IMR-90 (cell line): ENCODE measurements around the gene PRR33. TPM values are rescaled to one million over a fixed set of nuclear protein-coding genes. Genes with fewer than 3 reads are reported as not detected.

Experiments used
- ATAC-seq: fragments of 200-7000 bp; cut with Tn5 transposase; 2 replicates; pipeline ENCODE4 v1.9.1; 2020; ENCODE audit warnings: low read depth, mild to moderate bottlenecking, moderate library complexity
- BruUV-seq: library from RNA; stranded (reverse); fragments of 400-500 nt; replicated peaks from 2 replicates; lab custom pipeline; 2021; lab: Mats Ljungman, UMichigan
- CTCF ChIA-PET: fragments of 300-600 bp; formaldehyde crosslinking; extraction: SDS; loops from one replicate; lab custom pipeline; 2021; ENCODE audit warnings: antibody characterized with exemption; lab: Yijun Ruan, JAX
- POLR2A ChIA-PET: fragments of 300-600 bp; sonication (Branson Sonifier 250); formaldehyde crosslinking; loops from one replicate; lab custom pipeline; 2022; ENCODE audit warnings: antibody characterized with exemption; ENCODE audit not compliant: unreplicated experiment; lab: Charles Lee
- DNase-seq: peaks from one replicate; pipeline ENCODE4 v3.0.0; 2013
- H2AFZ ChIP-seq: replicated peaks from 2 replicates; pipeline ENCODE3; 2013; ENCODE audit warnings: low read length, mild to moderate bottlenecking; ENCODE audit not compliant: poor library complexity
- H2AK5ac ChIP-seq: 2 replicates; pipeline ENCODE4 v1.6.1; 2013; ENCODE audit warnings: low read depth, low read length, inconsistent platforms
- H2AK9ac ChIP-seq: replicated peaks from 2 replicates; pipeline ENCODE3; 2013; ENCODE audit warnings: mild to moderate bottlenecking, low read depth, low read length, moderate library complexity; ENCODE audit not compliant: poor library complexity
- H2BK120ac ChIP-seq: 2 replicates; pipeline ENCODE4 v1.6.1; 2013; ENCODE audit warnings: low read depth, low read length, inconsistent platforms
- H2BK15ac ChIP-seq: 3 replicates; pipeline ENCODE4 v1.6.1; 2013; ENCODE audit warnings: low read depth, low read length, inconsistent platforms
- H2BK20ac ChIP-seq: 2 replicates; pipeline ENCODE4 v1.6.1; 2013; ENCODE audit warnings: low read depth, mild to moderate bottlenecking, inconsistent platforms, low read length, moderate library complexity
- H2BK5ac ChIP-seq: 2 replicates; pipeline ENCODE4 v1.6.1; 2013; ENCODE audit warnings: mild to moderate bottlenecking, low read depth, low read length, inconsistent platforms; ENCODE audit not compliant: poor library complexity, severe bottlenecking
- H3K14ac ChIP-seq: replicated peaks from 2 replicates; pipeline ENCODE4 v1.6.1; 2013; ENCODE audit warnings: low read depth, low read length, inconsistent platforms
- H3K18ac ChIP-seq: 2 replicates; pipeline ENCODE4 v1.6.1; 2013; ENCODE audit warnings: low read depth, low read length, control low read depth
- H3K23ac ChIP-seq: 2 replicates; pipeline ENCODE4 v1.6.1; 2013; ENCODE audit warnings: low read depth, low read length, inconsistent platforms
- H3K27ac ChIP-seq: 2 replicates; pipeline ENCODE4 v1.5.1; 2013; ENCODE audit warnings: mild to moderate bottlenecking, control low read depth, low read length; ENCODE audit not compliant: insufficient read depth
- H3K27me3 ChIP-seq: 2 replicates; pipeline ENCODE4 v1.6.1; 2013; ENCODE audit warnings: low read length; ENCODE audit not compliant: control insufficient read depth, insufficient read depth
- H3K36me3 ChIP-seq: 2 replicates; pipeline ENCODE4 v1.6.1; 2013; ENCODE audit warnings: low read length, mixed read lengths; ENCODE audit not compliant: control insufficient read depth, insufficient read depth
- H3K4ac ChIP-seq: 2 replicates; pipeline ENCODE4 v1.6.1; 2013; ENCODE audit warnings: low read depth, low read length, inconsistent platforms
- H3K4me1 ChIP-seq: 2 replicates; pipeline ENCODE4 v1.6.1; 2013; ENCODE audit warnings: low read length, mixed read lengths; ENCODE audit not compliant: control insufficient read depth, insufficient read depth
- H3K4me2 ChIP-seq: 2 replicates; pipeline ENCODE4 v1.6.1; 2013; ENCODE audit warnings: low read depth, mild to moderate bottlenecking, control low read depth, low read length, moderate library complexity
- H3K4me3 ChIP-seq: 2 replicates; pipeline ENCODE4 v1.5.1; 2013; ENCODE audit warnings: low read depth, mild to moderate bottlenecking, control low read depth, low read length, moderate library complexity; ENCODE audit not compliant: insufficient read depth
- H3K56ac ChIP-seq: 2 replicates; pipeline ENCODE4 v1.6.1; 2013; ENCODE audit warnings: low read length, inconsistent platforms; ENCODE audit not compliant: insufficient read depth; ENCODE audit errors: extremely low read depth
- H3K79me1 ChIP-seq, 2 experiments: 2 replicates each; pipeline ENCODE4 v1.6.1; 2013; ENCODE audit warnings: low read length in 2 of 2, inconsistent platforms in 1 of 2, low read depth in 1 of 2
- H3K9ac ChIP-seq: 2 replicates; pipeline ENCODE4 v1.6.1; 2013; ENCODE audit warnings: low read depth, low read length, control low read depth
- H3K9me1 ChIP-seq: 2 replicates; pipeline ENCODE4 v1.6.1; 2013; ENCODE audit warnings: low read length, inconsistent platforms; ENCODE audit not compliant: insufficient read depth
- H3K9me3 ChIP-seq: 2 replicates; pipeline ENCODE4 v1.6.1; 2013; ENCODE audit warnings: low read length; ENCODE audit not compliant: control insufficient read depth, insufficient read depth
- H4K20me1 ChIP-seq: 2 replicates; pipeline ENCODE4 v1.6.1; 2013; ENCODE audit warnings: low read length, inconsistent platforms; ENCODE audit not compliant: insufficient read depth
- H4K5ac ChIP-seq: 2 replicates; pipeline ENCODE4 v1.6.1; 2013; ENCODE audit warnings: mild to moderate bottlenecking, low read depth, low read length, control low read depth
- H4K8ac ChIP-seq, 2 experiments: 2 replicates each; pipeline ENCODE4 v1.6.1; 2013; ENCODE audit warnings: low read depth in 2 of 2, low read length in 2 of 2, control low read depth in 1 of 2, inconsistent platforms in 1 of 2
- H4K91ac ChIP-seq: 2 replicates; pipeline ENCODE4 v1.6.1; 2013; ENCODE audit warnings: low read depth, low read length, inconsistent platforms; ENCODE audit not compliant: insufficient read depth
- BHLHE40 ChIP-seq: fragments of 150-350 bp; IDR thresholded peaks from 2 replicates; pipeline ENCODE4 v1.6.1; 2016; ENCODE audit warnings: mild to moderate bottlenecking, low read depth, low read length
- CEBPB ChIP-seq: IDR thresholded peaks from 2 replicates; pipeline ENCODE4 v1.6.1; 2012; ENCODE audit warnings: low read depth, low read length, improper control_type of control experiment
- CHD1 ChIP-seq: IDR thresholded peaks from 2 replicates; pipeline ENCODE4 v1.6.1; 2012; ENCODE audit warnings: low read depth, low read length, improper control_type of control experiment
- ELK1 ChIP-seq: fragments of 150-350 bp; IDR thresholded peaks from 2 replicates; pipeline ENCODE4 v1.6.1; 2016; ENCODE audit warnings: low read depth, mild to moderate bottlenecking, low read length, moderate library complexity, borderline replicate concordance
- FOS ChIP-seq: fragments of 150-350 bp; IDR thresholded peaks from 2 replicates; pipeline ENCODE4 v1.6.1; 2016; ENCODE audit warnings: low read depth, low read length
- MAZ ChIP-seq: IDR thresholded peaks from 2 replicates; pipeline ENCODE4 v1.6.1; 2012; ENCODE audit warnings: low read depth, mild to moderate bottlenecking, low read length, improper control_type of control experiment, moderate library complexity, borderline replicate concordance
- MXI1 ChIP-seq: IDR thresholded peaks from 2 replicates; pipeline ENCODE4 v1.6.1; 2012; ENCODE audit warnings: low read depth, mild to moderate bottlenecking, low read length, moderate library complexity, borderline replicate concordance
- NFE2L2 ChIP-seq: fragments of 150-350 bp; IDR thresholded peaks from 2 replicates; pipeline ENCODE4 v1.6.1; 2016; ENCODE audit warnings: low read depth, mild to moderate bottlenecking, low read length
- POLR2A ChIP-seq: IDR thresholded peaks from 2 replicates; pipeline ENCODE4 v1.6.1; 2012; ENCODE audit warnings: mild to moderate bottlenecking, low read depth, low read length
- RAD21 ChIP-seq: IDR thresholded peaks from 2 replicates; pipeline ENCODE4 v1.6.1; 2012; ENCODE audit warnings: low read length, improper control_type of control experiment
- RCOR1 ChIP-seq: IDR thresholded peaks from 2 replicates; pipeline ENCODE4 v1.6.1; 2012; ENCODE audit warnings: mild to moderate bottlenecking, low read length, improper control_type of control experiment; ENCODE audit not compliant: insufficient replicate concordance
- RFX5 ChIP-seq: IDR thresholded peaks from 2 replicates; pipeline ENCODE4 v1.8.0; 2012; ENCODE audit warnings: low read depth, mild to moderate bottlenecking, low read length, moderate library complexity
- SMC3 ChIP-seq: fragments of 150-350 bp; IDR thresholded peaks from 2 replicates; pipeline ENCODE4 v1.6.1; 2016; ENCODE audit warnings: low read depth, mild to moderate bottlenecking, antibody characterized with exemption, low read length, moderate library complexity
- USF2 ChIP-seq: fragments of 150-350 bp; IDR thresholded peaks from 2 replicates; pipeline ENCODE4 v1.6.1; 2017; ENCODE audit warnings: mild to moderate bottlenecking, antibody characterized with exemption, low read length, low read depth
- WGBS, 2 experiments: methylation state at CpG; one replicate each; pipeline versions ENCODE4 v1.1.5 to v1.1.7; 2013; ENCODE audit warnings: missing lambda C conversion rate in 2 of 2; ENCODE audit not compliant: insufficient read length in 1 of 2; ENCODE audit errors: extremely low coverage in 2 of 2; 5-methylcytosine and 5-hydroxymethylcytosine counted together
- dilution Hi-C: fragments of 300-500 bp; cut with HindIII; formaldehyde crosslinking; loops from one replicate; pipeline ENCODE4 v1.14.3; 2018; ENCODE audit warnings: low sequenced_read_pairs; ENCODE audit not compliant: unreplicated experiment
- in situ Hi-C: fragments of 300-500 bp; cut with MboI; formaldehyde crosslinking; loops from 3 replicates; pipeline ENCODE4 v1.14.3; 2019; ENCODE audit warnings: low sequenced_read_pairs, inconsistent platforms, mixed read lengths
- intact Hi-C: fragments of 100-400 bp; cut with micrococcal nuclease; formaldehyde crosslinking; loops from 2 replicates; pipeline ENCODE4 v1.10.0; 2022
- polyA plus RNA-seq, 3 experiments: library from polyadenylated mRNA; depleted of rRNA; stranded (reverse); fragments of >200 nt; gene quantifications; 2 replicates each; pipeline ENCODE4 v1.2.3, GENCODE V29; 2012; ENCODE audit warnings: low replicate concordance in 1 of 3
- total RNA-seq: library from RNA; depleted of rRNA; stranded (reverse); fragments of >200 nt; gene quantifications from 2 replicates; pipeline ENCODE4 v1.2.3, GENCODE V29; 2012
- TF ChIP-seq, protein P1 (sequence below): conservative IDR thresholded peaks from 2 replicates; pipeline ENCODE4 v1.5.1; 2012; ENCODE audit warnings: mild to moderate bottlenecking, low read depth, low read length, improper control_type of control experiment

Gene PRR33
- total and polyA plus RNA-seq, 2 of the 4 experiments (the other 2 are of a cell fraction): not detected

- H3K9ac ChIP-seq: no peak overlapping the region
- H3K14ac ChIP-seq: no peak overlapping the region
- H3K23ac ChIP-seq: no peak overlapping the region
- no peak overlapping the region for H2BK15ac ChIP-seq
- BruUV-seq: no TSS peak
- no peaks in the 10 kb centered on the region for H4K20me1 ChIP-seq
- intact Hi-C loops (no loop called here), in situ Hi-C loops (no loop called here), dilution Hi-C loops (no loop called here)
- H4K5ac ChIP-seq: no peak overlapping the region
- no peak overlapping the region for H2BK20ac ChIP-seq
- no peaks in the 10 kb centered on the region for H3K79me1 ChIP-seq
- H3K18ac ChIP-seq: no peak overlapping the region
- no peak overlapping the region for H2BK5ac ChIP-seq
- no peak overlapping the region for H3K56ac ChIP-seq
- no peak overlapping the region for H2AFZ ChIP-seq
- H3K27ac ChIP-seq: no peak overlapping the region
- H3K27me3 ChIP-seq: peaks cover 50% of the 10 kb centered on the region
- ChIA-PET CTCF (interaction anchor here (1.0 kb wide), 1 partner anchor 205 kb away, joined by 3 read pairs; no protein-coding TSS in a partner anchor), POLR2A (no interaction called here)
- no peaks in the 10 kb centered on the region for H3K9me1 ChIP-seq
- H2AK9ac ChIP-seq: no peak overlapping the region
- DNase-seq: no peak
- no peak overlapping the region for H2AK5ac ChIP-seq
- no peaks in the 10 kb centered on the region for H3K4me1 ChIP-seq
- no peak overlapping the region for H3K4me2 ChIP-seq
- H3K4ac ChIP-seq: no peak overlapping the region
- no peaks in the 10 kb centered on the region for H3K9me3 ChIP-seq
- no peak overlapping the region for H4K8ac ChIP-seq
- no peak overlapping the region for H4K91ac ChIP-seq
- H3K36me3 ChIP-seq: no peaks in the 10 kb centered on the region
- no peak overlapping the region for H2BK120ac ChIP-seq
- no peak for ATAC-seq
- 63% methylated on average over 5 of the region's 21 CpGs; no CpG with 5 or more reads in 1 of the 2 experiments for WGBS, 2 experiments
- no peak overlapping the region for H3K4me3 ChIP-seq
- TF ChIP-seq, protein P1, sequence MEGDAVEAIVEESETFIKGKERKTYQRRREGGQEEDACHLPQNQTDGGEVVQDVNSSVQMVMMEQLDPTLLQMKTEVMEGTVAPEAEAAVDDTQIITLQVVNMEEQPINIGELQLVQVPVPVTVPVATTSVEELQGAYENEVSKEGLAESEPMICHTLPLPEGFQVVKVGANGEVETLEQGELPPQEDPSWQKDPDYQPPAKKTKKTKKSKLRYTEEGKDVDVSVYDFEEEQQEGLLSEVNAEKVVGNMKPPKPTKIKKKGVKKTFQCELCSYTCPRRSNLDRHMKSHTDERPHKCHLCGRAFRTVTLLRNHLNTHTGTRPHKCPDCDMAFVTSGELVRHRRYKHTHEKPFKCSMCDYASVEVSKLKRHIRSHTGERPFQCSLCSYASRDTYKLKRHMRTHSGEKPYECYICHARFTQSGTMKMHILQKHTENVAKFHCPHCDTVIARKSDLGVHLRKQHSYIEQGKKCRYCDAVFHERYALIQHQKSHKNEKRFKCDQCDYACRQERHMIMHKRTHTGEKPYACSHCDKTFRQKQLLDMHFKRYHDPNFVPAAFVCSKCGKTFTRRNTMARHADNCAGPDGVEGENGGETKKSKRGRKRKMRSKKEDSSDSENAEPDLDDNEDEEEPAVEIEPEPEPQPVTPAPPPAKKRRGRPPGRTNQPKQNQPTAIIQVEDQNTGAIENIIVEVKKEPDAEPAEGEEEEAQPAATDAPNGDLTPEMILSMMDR: no peak
- TF ChIP-seq RAD21 (no peak), MAZ (no peak), CEBPB (no peak), RFX5 (no peak), NFE2L2 (no peak), FOS (no peak), MXI1 (no peak), RCOR1 (no peak), CHD1 (no peak), SMC3 (no peak), BHLHE40 (no peak), ELK1 (no peak), POLR2A (no peak), USF2 (no peak)
Measured at GRCh38 chr11:1845561-1846452, 45.9 kb downstream of the PRR33 start.
